Fibroblast of the aortic adventitia (primary cell): Measurements from ENCODE around the gene INTS11. TPM values are rescaled to one million over a fixed set of nuclear protein-coding genes. Genes with fewer than 3 reads are reported as not detected.

Experiments used
- DNase-seq: peaks from one replicate; pipeline ENCODE4 v3.0.0-alpha.2; 2010; ENCODE audit warnings: low read depth
- H3K4me3 ChIP-seq: 2 replicates; pipeline ENCODE4 v1.5.1; 2011; ENCODE audit warnings: low read depth, mild to moderate bottlenecking, control low read depth, low read length, moderate library complexity
- CTCF ChIP-seq: IDR thresholded peaks from 2 replicates; pipeline ENCODE4 v1.5.1; 2011; ENCODE audit warnings: mild to moderate bottlenecking, low read length, control low read depth, inconsistent platforms; ENCODE audit not compliant: insufficient read depth
- total RNA-seq: library from RNA; depleted of rRNA; stranded (reverse); fragments of >200 nt; gene quantifications from 2 replicates; pipeline ENCODE4 v1.2.3, GENCODE V29; 2012; ENCODE audit warnings: low replicate concordance

INTS11 gene
- total RNA-seq, 1 donor: 53.1 TPM

- H3K4me3 ChIP-seq: no peak overlapping the region
- DNase-seq: no peak
- no peak for TF ChIP-seq CTCF
These were observed 45.8 kb downstream of the INTS11 start for GRCh38 chr1:1278620-1279019.

DNA sequence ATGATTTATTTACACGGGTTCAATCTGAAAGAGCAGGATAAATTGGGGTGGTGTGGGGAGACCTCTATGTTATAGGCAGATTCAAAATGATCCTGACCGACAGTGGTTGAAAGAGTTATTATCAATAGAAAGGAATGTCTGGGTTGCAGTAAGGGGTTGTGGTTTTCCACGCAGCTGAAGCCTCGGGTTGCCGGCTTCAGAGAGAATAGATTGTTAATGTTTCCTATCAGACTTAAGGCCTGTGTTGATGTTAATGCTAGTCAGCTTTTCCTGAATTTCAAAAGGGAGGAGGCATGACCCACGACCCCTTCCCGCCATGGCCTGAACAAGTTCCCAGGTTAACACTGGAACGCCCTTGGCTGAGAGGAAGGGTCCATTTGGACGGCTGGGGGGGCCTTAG is 48.6 kb downstream of the INTS11 start:
- H3K4me3 ChIP-seq: no peak overlapping the region
- DNase-seq: no peak
- no peak for TF ChIP-seq CTCF

DNA sequence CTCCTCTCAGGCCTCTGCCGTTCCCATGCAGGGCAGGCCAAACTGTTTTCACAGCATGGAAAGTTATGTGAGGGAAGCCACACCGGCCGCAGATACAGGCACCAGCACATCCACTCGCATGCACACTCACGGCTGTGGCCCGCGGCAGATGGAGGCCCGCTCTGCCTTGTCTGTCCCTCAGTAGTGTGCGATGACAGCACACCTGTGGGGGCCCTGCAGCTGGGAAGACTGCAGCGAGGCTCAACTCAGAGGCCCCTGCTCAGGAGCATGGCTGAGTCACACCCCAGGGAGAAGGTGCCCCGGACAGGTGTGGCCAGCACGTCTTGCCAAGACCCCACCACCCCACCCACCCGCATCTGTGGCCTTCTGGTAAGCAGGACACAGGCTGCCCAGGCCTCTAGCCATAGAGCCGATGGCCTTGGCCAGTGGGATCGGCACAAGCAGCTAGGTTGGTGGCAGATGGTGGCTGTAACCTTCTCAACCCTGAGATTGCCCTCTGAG is 49.5 kb downstream of the INTS11 start:
- TF ChIP-seq CTCF: no peak
- peak overlapping the region; percentile 77 for H3K4me3 ChIP-seq
- no peak for DNase-seq

GRCh38 chr1:1274299-1274930 is 50.0 kb downstream of the INTS11 start:
- H3K4me3 ChIP-seq: peak overlapping the region; percentile 77
- DNase-seq: no peak
- TF ChIP-seq CTCF: no peak

DNA sequence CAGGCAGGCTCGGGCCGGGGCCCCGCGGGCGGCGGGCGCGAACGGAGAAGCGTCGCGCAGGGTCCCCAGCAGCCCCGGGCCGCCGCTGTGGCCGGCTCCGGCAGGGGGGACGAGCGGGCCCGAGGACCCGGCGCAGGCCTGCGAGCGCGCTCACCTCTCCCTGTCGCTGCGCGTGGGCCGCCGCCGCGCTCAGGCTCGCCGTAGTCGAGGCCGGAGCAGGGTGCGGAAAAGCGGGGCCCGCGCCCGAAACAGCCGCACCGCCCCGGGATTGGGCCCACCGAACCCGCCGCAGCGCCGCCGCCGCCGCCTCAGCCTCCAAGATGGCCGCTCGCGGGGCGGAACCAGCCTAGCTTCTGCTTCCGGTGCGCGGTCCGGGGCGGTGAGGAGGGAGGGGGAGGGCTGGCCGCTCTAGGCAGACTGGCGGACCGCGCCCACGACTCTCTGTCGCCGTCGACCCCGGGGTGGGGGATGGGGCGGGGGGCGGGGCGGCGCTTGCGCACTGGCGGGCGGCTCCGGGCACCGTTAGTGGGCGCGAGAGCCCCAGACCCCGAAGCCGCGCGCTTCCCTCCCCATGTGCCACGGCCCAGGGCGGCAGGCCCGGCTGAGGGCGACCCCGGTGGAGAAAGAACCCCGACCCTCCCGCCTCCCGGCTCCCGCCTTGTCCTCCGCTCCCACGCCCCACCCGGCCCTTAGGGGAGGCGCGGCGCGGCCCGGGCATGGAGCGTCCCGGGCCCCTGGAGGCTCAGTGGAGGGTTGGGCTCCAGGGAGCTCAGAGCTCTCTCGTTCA is 50.8 kb downstream of the INTS11 start, which contains the start of gene UBE2J2:
Gene UBE2J2, minus strand, starts transcription at position 343 of the 787 bp plus-strand sequence. CDS start 5,862 bp downstream, outside the sequence.
- peak; percentile 90 for DNase-seq
- no peak for TF ChIP-seq CTCF
- H3K4me3 ChIP-seq: peak within 1 kb of the TSS; percentile 87

GRCh38 chr1:1273209-1273511 is 51.3 kb downstream of the INTS11 start:
- H3K4me3 ChIP-seq: peak overlapping the region; percentile 87
- DNase-seq: no peak
- no peak for TF ChIP-seq CTCF
